ENCODE data around the gene MCTP1.

- TF ChIP-seq CTCF (IDR thresholded peaks at IDR 0.05) (no peak), POLR2A (IDR thresholded peaks at IDR 0.05) (no peak)
Measured at GRCh38 chr5:94911276-94911675, 373.6 kb downstream of the MCTP1 start.
